GM23338 (cell line): ENCODE measurements around the gene GGCX. TPM values are rescaled to one million over a fixed set of nuclear protein-coding genes. Genes with fewer than 3 reads are reported as not detected.

Experiments
- ATAC-seq: fragments of 200-7000 bp; cut with Tn5 transposase; 3 replicates; pipeline ENCODE4 v1.9.1; 2020
- DNase-seq: peaks from one replicate; pipeline ENCODE4 v3.0.0-alpha.2; 2015; ENCODE audit warnings: low spot score
- H2AFZ ChIP-seq: fragments of 200-600 bp; sonication (generic); 2 replicates; pipeline ENCODE4 v1.8.0; 2016; ENCODE audit warnings: antibody characterized with exemption, mild to moderate bottlenecking, moderate library complexity
- H3F3A ChIP-seq: fragments of 200-600 bp; sonication (generic); replicated peaks from 2 replicates; pipeline ENCODE4 v1.8.0; 2017; ENCODE audit warnings: antibody characterized with exemption, mixed run types, low read depth
- H3K27ac ChIP-seq: fragments of 200-600 bp; sonication (generic); 2 replicates; pipeline ENCODE4 v1.6.1; 2016; ENCODE audit warnings: low read depth
- H3K27me3 ChIP-seq: fragments of 200-600 bp; sonication (generic); 2 replicates; pipeline ENCODE4 v1.8.0; 2016; ENCODE audit warnings: mild to moderate bottlenecking, mixed run types, moderate library complexity; ENCODE audit not compliant: insufficient read depth
- H3K36me3 ChIP-seq: fragments of 200-600 bp; sonication (generic); 2 replicates; pipeline ENCODE4 v1.8.0; 2016; ENCODE audit warnings: mild to moderate bottlenecking; ENCODE audit not compliant: insufficient read depth
- H3K4me1 ChIP-seq: fragments of 200-600 bp; sonication (generic); 2 replicates; pipeline ENCODE4 v1.8.0; 2016; ENCODE audit warnings: mild to moderate bottlenecking, moderate library complexity; ENCODE audit not compliant: insufficient read depth
- H3K4me2 ChIP-seq: fragments of 200-600 bp; sonication (generic); 2 replicates; pipeline ENCODE4 v1.7.1; 2017; ENCODE audit warnings: mixed run types
- H3K4me3 ChIP-seq: fragments of 200-600 bp; sonication (generic); 2 replicates; pipeline ENCODE4 v1.6.1; 2016; ENCODE audit warnings: mixed run types
- H3K79me2 ChIP-seq: fragments of 200-600 bp; sonication (generic); replicated peaks from 2 replicates; pipeline ENCODE4 v1.8.0; 2017; ENCODE audit warnings: mild to moderate bottlenecking; ENCODE audit not compliant: insufficient read depth
- H3K9me2 ChIP-seq: fragments of 200-600 bp; sonication (generic); 2 replicates; pipeline ENCODE4 v1.8.0; 2017; ENCODE audit not compliant: insufficient read depth
- H4K20me1 ChIP-seq: fragments of 200-600 bp; sonication (generic); replicated peaks from 2 replicates; pipeline ENCODE4 v1.8.0; 2017; ENCODE audit warnings: mild to moderate bottlenecking; ENCODE audit not compliant: insufficient read depth
- H3K27ac Mint-ChIP-seq: 2 replicates; pipeline ENCODE4 v1.8.0; 2020; ENCODE audit warnings: inconsistent platforms, mild to moderate bottlenecking, moderate library complexity, mixed read lengths
- H3K27me3 Mint-ChIP-seq: 3 replicates; pipeline ENCODE4 v1.8.0; 2022; ENCODE audit warnings: low read depth, mild to moderate bottlenecking, moderate library complexity, mixed read lengths, inconsistent platforms; ENCODE audit not compliant: insufficient read depth, poor library complexity
- H3K36me3 Mint-ChIP-seq: 3 replicates; pipeline ENCODE4 v1.8.0; 2021; ENCODE audit warnings: low read depth, mild to moderate bottlenecking, inconsistent platforms, moderate library complexity, mixed read lengths
- H3K4me1 Mint-ChIP-seq: 3 replicates; pipeline ENCODE4 v1.8.0; 2020; ENCODE audit warnings: mild to moderate bottlenecking, inconsistent platforms, mixed read lengths
- H3K4me3 Mint-ChIP-seq: 3 replicates; pipeline ENCODE4 v1.8.0; 2021; ENCODE audit warnings: moderate library complexity, mild to moderate bottlenecking, inconsistent platforms, mixed read lengths
- H3K9me3 Mint-ChIP-seq: 3 replicates; pipeline ENCODE4 v1.8.0; 2020; ENCODE audit warnings: moderate library complexity, mild to moderate bottlenecking, inconsistent platforms, mixed read lengths
- CREB1 ChIP-seq: fragments of 250-450 bp; sonication (Bioruptor Pico); IDR thresholded peaks from 2 replicates; pipeline ENCODE4 v1.5.0; 2020; ENCODE audit warnings: low read depth, mild to moderate bottlenecking, moderate library complexity
- ETS1 ChIP-seq: IDR thresholded peaks from 2 replicates; pipeline ENCODE4 v1.6.1; 2016; ENCODE audit warnings: antibody characterized with exemption
- EZH2 ChIP-seq: fragments of 200-600 bp; sonication (generic); IDR thresholded peaks from one replicate; pipeline ENCODE4 v1.8.0; 2017; ENCODE audit warnings: antibody characterized with exemption, mild to moderate bottlenecking, low read depth; ENCODE audit not compliant: unreplicated experiment
- EZH2phosphoT487 ChIP-seq: fragments of 200-600 bp; sonication (generic); IDR thresholded peaks from one replicate; pipeline ENCODE4 v1.8.1; 2018; ENCODE audit warnings: antibody characterized with exemption; ENCODE audit not compliant: unreplicated experiment
- JUNB ChIP-seq: IDR thresholded peaks from one replicate; pipeline ENCODE4 v1.6.1; 2016; ENCODE audit warnings: antibody characterized with exemption; ENCODE audit not compliant: unreplicated experiment
- NANOG ChIP-seq: IDR thresholded peaks from 2 replicates; pipeline ENCODE4 v1.6.1; 2016; ENCODE audit warnings: antibody characterized with exemption, borderline replicate concordance
- POLR2AphosphoS5 ChIP-seq: IDR thresholded peaks from 2 replicates; pipeline ENCODE4 v1.6.1; 2016; ENCODE audit warnings: antibody characterized with exemption, low read depth
- REST ChIP-seq: IDR thresholded peaks from one replicate; pipeline ENCODE4 v1.6.1; 2018; ENCODE audit warnings: antibody characterized with exemption; ENCODE audit not compliant: unreplicated experiment
- STAT1 ChIP-seq: IDR thresholded peaks from one replicate; pipeline ENCODE4 v1.6.1; 2016; ENCODE audit warnings: antibody characterized with exemption; ENCODE audit not compliant: unreplicated experiment
- ZNF114 ChIP-seq: fragments of 250-450 bp; sonication (Bioruptor Pico); IDR thresholded peaks from 2 replicates; pipeline ENCODE4 v1.5.0; 2020; ENCODE audit warnings: mild to moderate bottlenecking, moderate library complexity
- ZNF331 ChIP-seq: fragments of 250-450 bp; sonication (Bioruptor Pico); IDR thresholded peaks from 2 replicates; pipeline ENCODE4 v1.5.0; 2020; ENCODE audit warnings: low read depth, mild to moderate bottlenecking, moderate library complexity
- polyA plus RNA-seq: library from polyadenylated mRNA; unstranded; fragments of >200 nt; fragmentation: Nextera tagmentation; extraction: Ambion mirVana; gene quantifications from 2 replicates; pipeline ENCODE4 v1.2.1, GENCODE V29; 2016
- total RNA-seq: library from RNA; depleted of rRNA; stranded (reverse); fragments of >200 nt; shearing (Covaris generic); gene quantifications from 2 replicates; pipeline ENCODE4 v1.2.3, GENCODE V29; 2014
- TF ChIP-seq, protein P1 (sequence below), 2 experiments: fragments of 200-600 bp in 1 of 2; sonication (generic) in 1 of 2; conservative IDR thresholded peaks; 2 replicates each; pipeline versions ENCODE4 v1.5.1 to v1.6.1; 2016 to 2017; ENCODE audit warnings: antibody characterized with exemption in 2 of 2, low read depth in 2 of 2, mild to moderate bottlenecking in 2 of 2, moderate library complexity in 1 of 2
- TF ChIP-seq, protein P2 (sequence below): fragments of 250-450 bp; sonication (Bioruptor Pico); IDR thresholded peaks from 2 replicates; pipeline ENCODE4 v1.5.0; 2020; ENCODE audit warnings: mild to moderate bottlenecking, moderate library complexity

GGCX gene
- total and polyA plus RNA-seq, 2 experiments from 2014 or later, result 14.4 to 36.2 TPM

DNA sequence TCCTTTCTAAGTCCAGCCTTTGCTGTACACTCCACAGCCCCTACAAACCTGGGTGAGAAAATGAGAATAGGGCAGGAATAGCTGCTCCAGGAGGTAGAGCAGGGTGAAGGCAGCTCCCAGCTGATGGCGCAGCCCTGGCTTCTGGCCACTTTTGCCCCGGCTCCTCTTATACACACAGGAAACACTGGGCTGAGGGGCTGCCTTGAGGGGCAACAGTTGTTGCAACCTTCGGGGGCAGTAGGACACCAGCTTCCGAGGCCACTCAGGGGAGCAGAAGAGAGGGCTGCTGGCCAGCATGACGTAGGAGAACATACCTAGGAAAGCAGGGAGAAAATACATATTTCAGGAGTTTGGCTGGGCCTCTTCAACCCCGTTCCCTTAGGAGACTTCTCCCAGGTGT lies 8.1 kb downstream of the GGCX start:
- no peak for TF ChIP-seq NANOG
- no peak for TF ChIP-seq ETS1
- no peak for TF ChIP-seq REST
- TF ChIP-seq, protein P1, sequence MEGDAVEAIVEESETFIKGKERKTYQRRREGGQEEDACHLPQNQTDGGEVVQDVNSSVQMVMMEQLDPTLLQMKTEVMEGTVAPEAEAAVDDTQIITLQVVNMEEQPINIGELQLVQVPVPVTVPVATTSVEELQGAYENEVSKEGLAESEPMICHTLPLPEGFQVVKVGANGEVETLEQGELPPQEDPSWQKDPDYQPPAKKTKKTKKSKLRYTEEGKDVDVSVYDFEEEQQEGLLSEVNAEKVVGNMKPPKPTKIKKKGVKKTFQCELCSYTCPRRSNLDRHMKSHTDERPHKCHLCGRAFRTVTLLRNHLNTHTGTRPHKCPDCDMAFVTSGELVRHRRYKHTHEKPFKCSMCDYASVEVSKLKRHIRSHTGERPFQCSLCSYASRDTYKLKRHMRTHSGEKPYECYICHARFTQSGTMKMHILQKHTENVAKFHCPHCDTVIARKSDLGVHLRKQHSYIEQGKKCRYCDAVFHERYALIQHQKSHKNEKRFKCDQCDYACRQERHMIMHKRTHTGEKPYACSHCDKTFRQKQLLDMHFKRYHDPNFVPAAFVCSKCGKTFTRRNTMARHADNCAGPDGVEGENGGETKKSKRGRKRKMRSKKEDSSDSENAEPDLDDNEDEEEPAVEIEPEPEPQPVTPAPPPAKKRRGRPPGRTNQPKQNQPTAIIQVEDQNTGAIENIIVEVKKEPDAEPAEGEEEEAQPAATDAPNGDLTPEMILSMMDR (conservative IDR thresholded peaks at IDR 0.05; ENCODE audit: low read depth in 2 of 2), result no peak
- TF ChIP-seq ZNF114 (CRISPR knock-in tag), result no peak
- TF ChIP-seq POLR2AphosphoS5, result no peak
- TF ChIP-seq EZH2, result no peak
- no peak for TF ChIP-seq CREB1
- TF ChIP-seq EZH2phosphoT487, result no peak
- no peak for TF ChIP-seq ZNF331 (CRISPR knock-in tag)
- no peak for TF ChIP-seq JUNB
- TF ChIP-seq STAT1, result no peak
- TF ChIP-seq, protein P2, sequence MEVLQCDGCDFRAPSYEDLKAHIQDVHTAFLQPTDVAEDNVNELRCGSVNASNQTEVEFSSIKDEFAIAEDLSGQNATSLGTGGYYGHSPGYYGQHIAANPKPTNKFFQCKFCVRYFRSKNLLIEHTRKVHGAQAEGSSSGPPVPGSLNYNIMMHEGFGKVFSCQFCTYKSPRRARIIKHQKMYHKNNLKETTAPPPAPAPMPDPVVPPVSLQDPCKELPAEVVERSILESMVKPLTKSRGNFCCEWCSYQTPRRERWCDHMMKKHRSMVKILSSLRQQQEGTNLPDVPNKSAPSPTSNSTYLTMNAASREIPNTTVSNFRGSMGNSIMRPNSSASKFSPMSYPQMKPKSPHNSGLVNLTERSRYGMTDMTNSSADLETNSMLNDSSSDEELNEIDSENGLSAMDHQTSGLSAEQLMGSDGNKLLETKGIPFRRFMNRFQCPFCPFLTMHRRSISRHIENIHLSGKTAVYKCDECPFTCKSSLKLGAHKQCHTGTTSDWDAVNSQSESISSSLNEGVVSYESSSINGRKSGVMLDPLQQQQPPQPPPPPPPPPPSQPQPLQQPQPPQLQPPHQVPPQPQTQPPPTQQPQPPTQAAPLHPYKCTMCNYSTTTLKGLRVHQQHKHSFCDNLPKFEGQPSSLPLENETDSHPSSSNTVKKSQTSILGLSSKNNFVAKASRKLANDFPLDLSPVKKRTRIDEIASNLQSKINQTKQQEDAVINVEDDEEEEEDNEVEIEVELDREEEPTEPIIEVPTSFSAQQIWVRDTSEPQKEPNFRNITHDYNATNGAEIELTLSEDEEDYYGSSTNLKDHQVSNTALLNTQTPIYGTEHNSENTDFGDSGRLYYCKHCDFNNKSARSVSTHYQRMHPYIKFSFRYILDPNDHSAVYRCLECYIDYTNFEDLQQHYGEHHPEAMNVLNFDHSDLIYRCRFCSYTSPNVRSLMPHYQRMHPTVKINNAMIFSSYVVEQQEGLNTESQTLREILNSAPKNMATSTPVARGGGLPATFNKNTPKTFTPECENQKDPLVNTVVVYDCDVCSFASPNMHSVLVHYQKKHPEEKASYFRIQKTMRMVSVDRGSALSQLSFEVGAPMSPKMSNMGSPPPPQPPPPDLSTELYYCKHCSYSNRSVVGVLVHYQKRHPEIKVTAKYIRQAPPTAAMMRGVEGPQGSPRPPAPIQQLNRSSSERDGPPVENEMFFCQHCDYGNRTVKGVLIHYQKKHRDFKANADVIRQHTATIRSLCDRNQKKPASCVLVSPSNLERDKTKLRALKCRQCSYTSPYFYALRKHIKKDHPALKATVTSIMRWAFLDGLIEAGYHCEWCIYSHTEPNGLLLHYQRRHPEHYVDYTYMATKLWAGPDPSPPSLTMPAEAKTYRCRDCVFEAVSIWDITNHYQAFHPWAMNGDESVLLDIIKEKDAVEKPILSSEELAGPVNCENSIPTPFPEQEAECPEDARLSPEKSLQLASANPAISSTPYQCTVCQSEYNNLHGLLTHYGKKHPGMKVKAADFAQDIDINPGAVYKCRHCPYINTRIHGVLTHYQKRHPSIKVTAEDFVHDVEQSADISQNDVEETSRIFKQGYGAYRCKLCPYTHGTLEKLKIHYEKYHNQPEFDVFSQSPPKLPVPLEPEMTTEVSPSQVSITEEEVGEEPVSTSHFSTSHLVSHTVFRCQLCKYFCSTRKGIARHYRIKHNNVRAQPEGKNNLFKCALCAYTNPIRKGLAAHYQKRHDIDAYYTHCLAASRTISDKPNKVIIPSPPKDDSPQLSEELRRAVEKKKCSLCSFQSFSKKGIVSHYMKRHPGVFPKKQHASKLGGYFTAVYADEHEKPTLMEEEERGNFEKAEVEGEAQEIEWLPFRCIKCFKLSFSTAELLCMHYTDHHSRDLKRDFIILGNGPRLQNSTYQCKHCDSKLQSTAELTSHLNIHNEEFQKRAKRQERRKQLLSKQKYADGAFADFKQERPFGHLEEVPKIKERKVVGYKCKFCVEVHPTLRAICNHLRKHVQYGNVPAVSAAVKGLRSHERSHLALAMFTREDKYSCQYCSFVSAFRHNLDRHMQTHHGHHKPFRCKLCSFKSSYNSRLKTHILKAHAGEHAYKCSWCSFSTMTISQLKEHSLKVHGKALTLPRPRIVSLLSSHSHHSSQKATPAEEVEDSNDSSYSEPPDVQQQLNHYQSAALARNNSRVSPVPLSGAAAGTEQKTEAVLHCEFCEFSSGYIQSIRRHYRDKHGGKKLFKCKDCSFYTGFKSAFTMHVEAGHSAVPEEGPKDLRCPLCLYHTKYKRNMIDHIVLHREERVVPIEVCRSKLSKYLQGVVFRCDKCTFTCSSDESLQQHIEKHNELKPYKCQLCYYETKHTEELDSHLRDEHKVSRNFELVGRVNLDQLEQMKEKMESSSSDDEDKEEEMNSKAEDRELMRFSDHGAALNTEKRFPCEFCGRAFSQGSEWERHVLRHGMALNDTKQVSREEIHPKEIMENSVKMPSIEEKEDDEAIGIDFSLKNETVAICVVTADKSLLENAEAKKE (CRISPR knock-in tag), result no peak
- no peaks in the 10 kb centered on the region for H3K27me3 ChIP-seq
- no peak overlapping the region for H2AFZ ChIP-seq
- Mint-ChIP-seq H3K27ac (no peak overlapping the region), H3K27me3 (peaks cover 6% of the 10 kb centered on the region), H3K9me3 (no peaks in the 10 kb centered on the region), H3K4me1 (peaks cover 7% of the 10 kb centered on the region; the same call in 2 of the 3 replicates), H3K4me3 (no peak overlapping the region), H3K36me3 (peaks cover 59% of the 10 kb centered on the region)
- ATAC-seq, result no peak
- H3K4me2 ChIP-seq, result no peak overlapping the region
- peaks cover 9% of the 10 kb centered on the region; the same call in 1 of the 2 replicates for H4K20me1 ChIP-seq
- no peak overlapping the region for H3K27ac ChIP-seq
- no peaks in the 10 kb centered on the region for H3K4me1 ChIP-seq
- H3F3A ChIP-seq, result peaks cover 3% of the 10 kb centered on the region; the same call in 1 of the 2 replicates
- H3K4me3 ChIP-seq, result no peak overlapping the region
- peaks cover 4% of the 10 kb centered on the region; the same call in 1 of the 2 replicates for H3K79me2 ChIP-seq
- H3K9me2 ChIP-seq, result no peaks in the 10 kb centered on the region
- peaks cover 34% of the 10 kb centered on the region for H3K36me3 ChIP-seq
- DNase-seq, result no peak
